Parathyroid adenoma (tissue), 2 donors: Measurements from ENCODE around the gene PRKCE.

Experiments used
- H2AFZ ChIP-seq: fragments of 300-600 bp; sonication (generic); one replicate; pipeline ENCODE4 v1.7.0; 2017; ENCODE audit warnings: antibody characterized with exemption, mild to moderate bottlenecking
- H3K27ac ChIP-seq: fragments of 300-600 bp; sonication (generic); one replicate; pipeline ENCODE4 v1.7.0; 2017
- H3K27me3 ChIP-seq: fragments of 300-600 bp; sonication (generic); one replicate; pipeline ENCODE4 v1.7.0; 2017; ENCODE audit warnings: low read length; ENCODE audit not compliant: control insufficient read depth, insufficient read depth
- H3K36me3 ChIP-seq: fragments of 300-600 bp; sonication (generic); one replicate; pipeline ENCODE4 v1.7.0; 2017; ENCODE audit warnings: low read length; ENCODE audit not compliant: control insufficient read depth, insufficient read depth
- H3K4me1 ChIP-seq: fragments of 300-600 bp; sonication (generic); one replicate; pipeline ENCODE4 v1.7.0; 2017; ENCODE audit warnings: control low read depth
- H3K4me2 ChIP-seq: fragments of 300-600 bp; sonication (generic); one replicate; pipeline ENCODE4 v1.7.0; 2017; ENCODE audit warnings: low read length
- H3K4me3 ChIP-seq: fragments of 300-600 bp; sonication (generic); one replicate; pipeline ENCODE4 v1.7.0; 2017; ENCODE audit warnings: low read depth, low read length
- H3K79me2 ChIP-seq: fragments of 300-600 bp; sonication (generic); one replicate; pipeline ENCODE4 v1.7.0; 2017; ENCODE audit warnings: control low read depth
- H3K9ac ChIP-seq: fragments of 300-600 bp; sonication (generic); one replicate; pipeline ENCODE4 v1.7.0; 2017; ENCODE audit warnings: mild to moderate bottlenecking
- H3K9me3 ChIP-seq: fragments of 300-600 bp; sonication (generic); one replicate; pipeline ENCODE4 v1.7.0; 2017; ENCODE audit warnings: low read length; ENCODE audit not compliant: control insufficient read depth
- TF ChIP-seq, protein P1 (sequence below): fragments of 300-600 bp; sonication (generic); IDR thresholded peaks from one replicate; pipeline ENCODE4 v1.7.0; 2017; ENCODE audit warnings: antibody characterized with exemption, mild to moderate bottlenecking
- donor health status: primary hyperparathyroidism.

Gene PRKCE

DNA sequence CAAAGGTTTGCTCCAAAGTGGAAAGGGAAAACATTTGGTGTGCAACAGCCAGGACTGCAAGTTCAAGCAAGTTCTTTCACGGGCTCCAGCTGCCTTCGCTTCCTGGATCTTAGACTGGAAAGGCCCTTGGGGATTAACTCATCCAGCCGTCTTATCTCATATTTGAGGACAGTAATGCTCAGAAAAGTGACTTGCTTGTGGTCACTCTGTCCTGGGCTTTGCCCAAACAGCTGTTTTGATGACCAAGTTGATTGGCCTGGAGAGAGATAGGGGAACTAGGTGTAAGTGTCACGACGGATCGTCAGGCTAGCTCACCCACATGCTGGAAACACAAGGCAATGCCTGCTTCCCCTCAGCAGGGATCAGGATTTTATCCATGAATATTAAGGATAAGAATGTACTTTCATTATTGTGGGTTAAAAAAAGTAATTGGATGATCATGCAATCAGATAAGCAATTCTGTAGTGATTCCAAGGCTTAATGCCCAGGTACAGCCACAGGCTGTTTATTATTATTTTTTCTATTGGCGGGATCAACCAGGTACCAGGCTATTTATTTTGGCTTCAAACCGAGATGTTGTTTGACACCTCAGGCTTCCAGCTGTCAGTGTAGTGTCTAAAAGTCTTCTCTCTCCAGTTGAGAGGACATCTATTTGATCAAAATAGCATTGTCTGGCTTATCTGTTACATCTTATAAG, 483.2 kb downstream of the PRKCE start:
- Histone ChIP-seq H2AFZ (peak overlapping the region; percentile 18), H3K36me3 (no peaks in the 10 kb centered on the region), H3K4me2 (no peak overlapping the region), H3K9ac (no peak overlapping the region), H3K4me1 (peaks cover 19% of the 10 kb centered on the region), H3K79me2 (peaks cover 5% of the 10 kb centered on the region), H3K4me3 (no peak overlapping the region), H3K27me3 (no peaks in the 10 kb centered on the region), H3K27ac (peak overlapping the region; percentile 64), H3K9me3 (no peaks in the 10 kb centered on the region)
- TF ChIP-seq, protein P1, sequence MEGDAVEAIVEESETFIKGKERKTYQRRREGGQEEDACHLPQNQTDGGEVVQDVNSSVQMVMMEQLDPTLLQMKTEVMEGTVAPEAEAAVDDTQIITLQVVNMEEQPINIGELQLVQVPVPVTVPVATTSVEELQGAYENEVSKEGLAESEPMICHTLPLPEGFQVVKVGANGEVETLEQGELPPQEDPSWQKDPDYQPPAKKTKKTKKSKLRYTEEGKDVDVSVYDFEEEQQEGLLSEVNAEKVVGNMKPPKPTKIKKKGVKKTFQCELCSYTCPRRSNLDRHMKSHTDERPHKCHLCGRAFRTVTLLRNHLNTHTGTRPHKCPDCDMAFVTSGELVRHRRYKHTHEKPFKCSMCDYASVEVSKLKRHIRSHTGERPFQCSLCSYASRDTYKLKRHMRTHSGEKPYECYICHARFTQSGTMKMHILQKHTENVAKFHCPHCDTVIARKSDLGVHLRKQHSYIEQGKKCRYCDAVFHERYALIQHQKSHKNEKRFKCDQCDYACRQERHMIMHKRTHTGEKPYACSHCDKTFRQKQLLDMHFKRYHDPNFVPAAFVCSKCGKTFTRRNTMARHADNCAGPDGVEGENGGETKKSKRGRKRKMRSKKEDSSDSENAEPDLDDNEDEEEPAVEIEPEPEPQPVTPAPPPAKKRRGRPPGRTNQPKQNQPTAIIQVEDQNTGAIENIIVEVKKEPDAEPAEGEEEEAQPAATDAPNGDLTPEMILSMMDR, result no peak

GRCh38 chr2:46135228-46135855, 483.9 kb downstream of the PRKCE start:
- Histone ChIP-seq H3K27me3 (no peaks in the 10 kb centered on the region), H3K4me3 (no peak overlapping the region), H2AFZ (no peak overlapping the region), H3K4me1 (peaks cover 19% of the 10 kb centered on the region), H3K9ac (no peak overlapping the region), H3K9me3 (no peaks in the 10 kb centered on the region), H3K36me3 (no peaks in the 10 kb centered on the region), H3K27ac (peak overlapping the region; percentile 64), H3K79me2 (peaks cover 5% of the 10 kb centered on the region), H3K4me2 (no peak overlapping the region)
- TF ChIP-seq, protein P1, result no peak

GRCh38 chr2:46135958-46136357, 484.5 kb downstream of the PRKCE start:
- Histone ChIP-seq H3K4me2 (peak overlapping the region; percentile 37), H3K79me2 (peaks cover 5% of the 10 kb centered on the region), H2AFZ (no peak overlapping the region), H3K27ac (peak overlapping the region; percentile 64), H3K4me3 (no peak overlapping the region), H3K27me3 (no peaks in the 10 kb centered on the region), H3K4me1 (peaks cover 21% of the 10 kb centered on the region), H3K9ac (no peak overlapping the region), H3K9me3 (no peaks in the 10 kb centered on the region), H3K36me3 (no peaks in the 10 kb centered on the region)
- TF ChIP-seq, protein P1, result no peak

DNA sequence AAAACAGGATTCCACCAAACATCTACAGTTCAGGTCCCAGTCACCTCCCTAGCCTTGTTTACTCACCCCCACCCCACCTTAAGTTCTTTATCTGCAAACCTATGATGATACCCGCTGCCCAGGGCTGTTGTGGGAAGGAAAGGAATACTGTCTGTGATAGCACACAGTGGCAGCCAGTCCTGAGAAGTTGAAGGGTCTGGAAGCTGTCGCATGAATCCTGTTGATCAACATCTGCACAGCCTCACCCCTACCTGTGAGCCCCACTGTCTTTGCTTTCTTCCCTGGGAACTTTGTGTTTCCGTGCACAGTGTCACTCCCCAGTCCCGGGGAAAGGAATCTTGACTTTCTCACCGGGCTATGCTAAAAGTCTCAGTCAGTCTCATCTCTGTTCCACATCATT, 485.0 kb downstream of the PRKCE start:
- no peaks in the 10 kb centered on the region for H3K9me3 ChIP-seq
- H3K4me1 ChIP-seq, result peaks cover 23% of the 10 kb centered on the region
- H3K9ac ChIP-seq, result no peak overlapping the region
- H3K36me3 ChIP-seq, result no peaks in the 10 kb centered on the region
- no peaks in the 10 kb centered on the region for H3K27me3 ChIP-seq
- peaks cover 5% of the 10 kb centered on the region for H3K79me2 ChIP-seq
- H2AFZ ChIP-seq, result no peak overlapping the region
- no peak overlapping the region for H3K4me3 ChIP-seq
- H3K4me2 ChIP-seq, result peak overlapping the region; percentile 37
- H3K27ac ChIP-seq, result peak overlapping the region; percentile 64
- TF ChIP-seq, protein P1, result no peak
